ENCODE measurements around the gene CLCC1. TPM values are rescaled to one million over a fixed set of nuclear protein-coding genes. Genes with fewer than 3 reads are reported as not detected.
A peak's percentile ranks its signal among the peaks of the same experiment; 100 is the strongest.

CLCC1 gene
- total RNA-seq, 1 experiment from 2014 or later: 18.8 TPM

GRCh38 chr1:108962681-108963051 lies 618 bp downstream of the CLCC1 start:
- Histone ChIP-seq H3K79me2 (ENCODE audit: insufficient read depth, low read length) (peaks cover 2% of the 10 kb centered on the region; the same call in 1 of the 2 replicates), H4K5ac (ENCODE audit: insufficient read length, low read depth, low read length) (no peak overlapping the region), H3K9ac (ENCODE audit: extremely low read depth, insufficient read length, low read length) (peak overlapping the region; percentile 60), H4K20me1 (ENCODE audit: control insufficient read depth, insufficient read depth, insufficient read length) (no peaks in the 10 kb centered on the region), H3K4ac (ENCODE audit: low read depth, low read length) (no peak overlapping the region), H2AK5ac (ENCODE audit: insufficient read length, low read length) (no peak overlapping the region), H3K23ac (ENCODE audit: insufficient read length, low read depth, low read length) (no peak overlapping the region), H3K14ac (ENCODE audit: insufficient read depth, low read length) (peak overlapping the region; percentile 55; the same call in 1 of the 2 replicates), H3K79me1 (ENCODE audit: insufficient read depth, low read depth, low read length, poor library complexity, severe bottlenecking) (no peaks in the 10 kb centered on the region), H4K8ac (replicated peaks; ENCODE audit: insufficient read length, low read depth, low read length) (no peak overlapping the region), H2AFZ (ENCODE audit: low read length) (no peak overlapping the region), H3K23me2 (ENCODE audit: insufficient read length, low read depth, low read length, poor library complexity, severe bottlenecking) (no peaks in the 10 kb centered on the region), H3K4me2 (ENCODE audit: insufficient read depth, insufficient read length, low read length) (peak overlapping the region; percentile 66), H3K18ac (ENCODE audit: insufficient read length, low read depth, low read length) (peak overlapping the region; percentile 28), H4K91ac (ENCODE audit: insufficient read length, low read depth, low read length) (no peak overlapping the region), H2BK15ac (ENCODE audit: low read depth, low read length) (no peak overlapping the region), H3K27me3 (ENCODE audit: insufficient read depth, low read length) (no peaks in the 10 kb centered on the region), H2BK120ac (ENCODE audit: low read depth, low read length, poor library complexity, severe bottlenecking) (peak overlapping the region; percentile 53), H3K4me1 (ENCODE audit: insufficient read depth, low read length) (no peaks in the 10 kb centered on the region; the same call in none of the 2 replicates), H3K56ac (ENCODE audit: insufficient read length, low read depth, low read length) (no peak overlapping the region), H2BK20ac (ENCODE audit: low read depth, low read length, poor library complexity, severe bottlenecking) (no peak overlapping the region), H2BK12ac (ENCODE audit: insufficient read length, low read depth, low read length) (no peak overlapping the region), H2BK5ac (ENCODE audit: insufficient read length, low read length) (no peak overlapping the region), H3T11ph (ENCODE audit: low read length) (no peak overlapping the region), H3K9me3 (ENCODE audit: control insufficient read depth, low read depth, low read length) (no peaks in the 10 kb centered on the region), H3K27ac (ENCODE audit: insufficient read length, low read depth, low read length) (no peak overlapping the region)
- Mint-ChIP-seq H3K27me3 (ENCODE audit: low read depth) (0 out of 2 replicates have a peak, but pooled peaks cover 5% of the 10 kb centered on the region), H3K9me3 (no peaks in the 10 kb centered on the region), H3K4me3 (peak overlapping the region; percentile 75 to 88), H3K27ac (peak overlapping the region in 1 of 3 experiments; percentile 85; a peak in 2 of 7 replicates), H3K36me3 (ENCODE audit: insufficient read depth in 1 of 3, low read depth in 3 of 3) (peaks cover 0 to 10% (median 0%) of the 10 kb centered on the region in 3 experiments; a peak in 4 of 7 replicates), H3K4me1 (peaks cover 7 to 13% of the 10 kb centered on the region in 2 experiments)
- WGBS (ENCODE audit: extremely low coverage, insufficient read length, low lambda C conversion rate): no CpG with 5 or more reads among the region's 12 CpGs
- DNase-seq: peak; percentile 46
- TF ChIP-seq, protein P1, sequence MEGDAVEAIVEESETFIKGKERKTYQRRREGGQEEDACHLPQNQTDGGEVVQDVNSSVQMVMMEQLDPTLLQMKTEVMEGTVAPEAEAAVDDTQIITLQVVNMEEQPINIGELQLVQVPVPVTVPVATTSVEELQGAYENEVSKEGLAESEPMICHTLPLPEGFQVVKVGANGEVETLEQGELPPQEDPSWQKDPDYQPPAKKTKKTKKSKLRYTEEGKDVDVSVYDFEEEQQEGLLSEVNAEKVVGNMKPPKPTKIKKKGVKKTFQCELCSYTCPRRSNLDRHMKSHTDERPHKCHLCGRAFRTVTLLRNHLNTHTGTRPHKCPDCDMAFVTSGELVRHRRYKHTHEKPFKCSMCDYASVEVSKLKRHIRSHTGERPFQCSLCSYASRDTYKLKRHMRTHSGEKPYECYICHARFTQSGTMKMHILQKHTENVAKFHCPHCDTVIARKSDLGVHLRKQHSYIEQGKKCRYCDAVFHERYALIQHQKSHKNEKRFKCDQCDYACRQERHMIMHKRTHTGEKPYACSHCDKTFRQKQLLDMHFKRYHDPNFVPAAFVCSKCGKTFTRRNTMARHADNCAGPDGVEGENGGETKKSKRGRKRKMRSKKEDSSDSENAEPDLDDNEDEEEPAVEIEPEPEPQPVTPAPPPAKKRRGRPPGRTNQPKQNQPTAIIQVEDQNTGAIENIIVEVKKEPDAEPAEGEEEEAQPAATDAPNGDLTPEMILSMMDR (conservative IDR thresholded peaks at IDR 0.05): no peak
